Measurements from ENCODE around the gene SNX1. TPM values are rescaled to one million over a fixed set of nuclear protein-coding genes. Genes with fewer than 3 reads are reported as not detected.

The SNX1 gene
- total and polyA plus RNA-seq, 10 of the 15 experiments (the other 5 are each of a cell fraction or from before 2014, with no cell fraction given) = 17.8 to 115 (median 96.3) TPM

DNA sequence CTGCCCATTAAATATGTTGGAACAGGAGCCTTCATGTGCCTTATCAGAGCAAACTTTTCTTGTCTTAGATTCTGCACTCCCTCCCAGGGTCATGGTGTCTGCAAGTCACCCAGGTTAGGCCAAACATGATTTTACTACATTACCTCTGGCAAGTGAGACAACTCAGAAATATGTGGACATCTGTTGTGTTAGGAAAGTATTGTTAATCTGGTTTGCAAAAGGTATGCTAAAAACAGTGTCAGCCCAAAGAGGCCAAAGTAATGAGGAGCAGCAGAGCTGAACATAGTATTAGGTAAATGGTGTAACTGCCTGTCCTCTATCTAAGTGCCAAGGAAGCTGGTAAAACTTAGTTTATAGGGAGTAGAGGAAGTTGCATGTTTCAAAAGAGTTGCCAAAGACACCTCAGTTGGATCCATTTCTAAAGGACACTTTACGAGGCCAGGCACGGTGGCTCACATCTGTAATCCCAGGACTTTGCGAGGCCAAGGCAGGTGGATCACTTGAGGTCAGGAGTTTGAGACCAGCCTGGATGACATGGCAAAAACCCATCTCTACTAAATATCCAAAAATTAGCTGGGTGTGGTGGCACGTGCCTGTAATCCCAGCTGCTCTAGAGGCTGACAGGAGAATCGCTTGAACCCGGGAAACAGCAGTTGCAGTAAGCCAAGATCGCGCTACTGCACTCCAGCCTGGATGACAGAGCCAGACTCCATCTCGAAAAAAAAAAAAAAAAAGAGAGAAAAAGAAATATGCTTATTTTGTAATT, 89.5 kb downstream of the SNX1 start:
- FAIRE-seq (no peak), ATAC-seq (no peak), DNase-seq (ENCODE audit: low read depth, low spot score) (no peak)
- Histone ChIP-seq H3K4me1 (ENCODE audit: control insufficient read depth, insufficient read depth, low read length) (peaks cover 4% of the 10 kb centered on the region; the same call in 1 of the 2 replicates), H3K4me3 (no peak overlapping the region), H3K4me2 (ENCODE audit: control insufficient read depth, insufficient read depth) (no peak overlapping the region), H3K27ac (ENCODE audit: control insufficient read depth, insufficient read depth) (no peak overlapping the region), H3K27me3 (replicated peaks in 1 of 2; ENCODE audit: control insufficient read depth in 2 of 2, insufficient read depth in 2 of 2, low read length in 1 of 2) (no peaks in the 10 kb centered on the region), H3K9me3 (replicated peaks; ENCODE audit: control insufficient read depth, insufficient read depth, low read length) (no peaks in the 10 kb centered on the region), H2AFZ (ENCODE audit: control insufficient read depth, low read depth, low read length) (no peak overlapping the region), H3K79me2 (ENCODE audit: control insufficient read depth, insufficient read depth, low read length) (no peaks in the 10 kb centered on the region), H4K20me1 (ENCODE audit: control insufficient read depth, insufficient read depth) (no peaks in the 10 kb centered on the region), H3K36me3 (ENCODE audit: control insufficient read depth in 2 of 2, insufficient read depth in 2 of 2, low read length in 1 of 2) (peaks cover 1 to 5% of the 10 kb centered on the region in 2 experiments; a peak in 3 of 4 replicates), H3K9ac (ENCODE audit: control insufficient read depth, insufficient read depth, low read length) (no peak overlapping the region)
- ChIA-PET POLR2A (interaction anchor here (0.5 to 1.1 kb wide), 4 partner anchors 17 to 229 kb away, joined by 4 to 8 read pairs (median 4); no protein-coding TSS in a partner anchor), SMC1A (ENCODE audit: uncharacterized antibody, unreplicated experiment) (interaction anchor here (0.6 to 1.8 kb wide), 4 partner anchors 8 to 83 kb away, joined by 3 to 5 read pairs (median 4); no protein-coding TSS in a partner anchor), CTCF (no interaction called here), RAD21 (ENCODE audit: unreplicated experiment) (interaction anchor here (0.7 kb wide), 1 partner anchor 182 kb away, joined by 4 read pairs; no protein-coding TSS in a partner anchor)
- in situ Hi-C loops (cut with MboI) (no loop called here), intact Hi-C loops (cut with micrococcal nuclease; ENCODE audit: unreplicated experiment) (no loop called here)
- over 99% methylated on average over 8 of the region's 9 CpGs for WGBS (ENCODE audit: insufficient coverage, insufficient replicate concordance, low lambda C conversion rate, missing lambda C conversion rate)
- BruUV-seq (replicated peaks) = no TSS peak
- TF ChIP-seq RCOR1 (conservative IDR thresholded peaks at IDR 0.05; ENCODE audit: low read depth, low read length) = no peak
- no peak for TF ChIP-seq ESRRA (IDR thresholded peaks at IDR 0.05; ENCODE audit: low read length)
- no peak for TF ChIP-seq MEF2A (IDR thresholded peaks at IDR 0.05; ENCODE audit: insufficient read depth, low read depth, low read length)

DNA sequence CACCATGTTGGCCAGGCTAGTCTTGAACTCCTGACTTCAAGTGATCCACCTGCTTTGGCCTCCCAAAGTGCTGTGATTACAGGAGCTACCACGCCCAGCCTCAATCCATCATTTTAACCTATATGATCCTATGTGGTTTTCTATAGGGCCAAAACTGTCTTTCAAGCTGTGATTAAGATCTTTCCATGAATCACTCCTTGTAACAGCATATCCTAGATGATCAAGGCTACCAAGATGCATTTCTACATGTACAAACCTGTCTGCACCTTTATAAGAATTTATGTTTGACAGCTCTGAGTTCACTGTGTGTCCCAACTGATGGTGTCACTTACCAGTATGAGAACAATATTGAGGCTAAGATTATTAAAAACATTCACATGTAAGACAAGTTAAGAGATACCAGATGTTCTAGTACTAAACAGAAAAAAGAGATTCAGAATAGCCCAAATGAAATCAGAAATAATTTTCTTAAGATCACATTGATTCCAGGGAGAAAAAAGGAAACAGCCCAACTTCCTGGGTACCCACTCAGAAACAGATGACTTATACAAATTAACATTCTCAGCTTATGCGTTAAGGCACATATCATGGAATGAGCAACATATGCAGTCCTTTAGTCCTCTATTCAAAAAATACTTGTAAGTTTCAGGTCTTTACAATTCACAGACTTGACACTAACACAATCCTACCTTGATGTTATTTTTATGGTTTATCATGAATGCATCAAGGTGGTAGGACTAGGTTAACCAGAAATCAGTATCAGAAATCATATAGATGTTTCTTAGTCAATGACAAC, 91.8 kb downstream of the SNX1 start:
- H3K27me3 ChIP-seq (replicated peaks in 1 of 2; ENCODE audit: control insufficient read depth in 2 of 2, insufficient read depth in 2 of 2, low read length in 1 of 2) = no peaks in the 10 kb centered on the region
- no peak overlapping the region for H3K4me3 ChIP-seq
- no peak overlapping the region for H3K9ac ChIP-seq (ENCODE audit: control insufficient read depth, insufficient read depth, low read length)
- in situ Hi-C loops (cut with MboI) = no loop called here
- 95% methylated on average over 2 of the region's 2 CpGs for WGBS (ENCODE audit: insufficient coverage, insufficient replicate concordance, low lambda C conversion rate, missing lambda C conversion rate)
- DNase-seq (ENCODE audit: low read depth, low spot score) = no peak
- no peak overlapping the region for H3K27ac ChIP-seq (ENCODE audit: control insufficient read depth, insufficient read depth)
- H3K4me2 ChIP-seq (ENCODE audit: control insufficient read depth, insufficient read depth) = no peak overlapping the region
- BruUV-seq (replicated peaks) = no TSS peak
- ChIA-PET RAD21 (ENCODE audit: unreplicated experiment) (no interaction called here), POLR2A (no interaction called here), SMC1A (ENCODE audit: uncharacterized antibody, unreplicated experiment) (interaction anchor here (1.0 to 1.5 kb wide), 2 partner anchors 9 to 14 kb away, joined by 3 to 5 read pairs; no protein-coding TSS in a partner anchor), CTCF (interaction anchor here (0.6 to 1.4 kb wide), 3 partner anchors 24 to 583 kb away, joined by 3 to 4 read pairs (median 3); partner anchors contain the start of gene PPIB)
- H2AFZ ChIP-seq (ENCODE audit: control insufficient read depth, low read depth, low read length) = no peak overlapping the region
- no peak for FAIRE-seq
- H4K20me1 ChIP-seq (ENCODE audit: control insufficient read depth, insufficient read depth) = no peaks in the 10 kb centered on the region
- H3K9me3 ChIP-seq (replicated peaks; ENCODE audit: control insufficient read depth, insufficient read depth, low read length) = no peaks in the 10 kb centered on the region
- H3K36me3 ChIP-seq (ENCODE audit: control insufficient read depth in 2 of 2, insufficient read depth in 2 of 2, low read length in 1 of 2) = peaks cover 1 to 5% of the 10 kb centered on the region in 2 experiments
- no peak for ATAC-seq
- H3K79me2 ChIP-seq (ENCODE audit: control insufficient read depth, insufficient read depth, low read length) = no peaks in the 10 kb centered on the region
- intact Hi-C loops (cut with micrococcal nuclease; ENCODE audit: unreplicated experiment) = no loop called here
- no peaks in the 10 kb centered on the region for H3K4me1 ChIP-seq (ENCODE audit: control insufficient read depth, insufficient read depth, low read length)
- TF ChIP-seq SPI1 (IDR thresholded peaks at IDR 0.05; ENCODE audit: borderline replicate concordance, insufficient read depth, low read depth, low read length) = no peak
- TF ChIP-seq ZBTB11 (CRISPR knock-in tag; IDR thresholded peaks at IDR 0.05) = no peak
- no peak for TF ChIP-seq YY1 (IDR thresholded peaks at IDR 0.05; ENCODE audit: low read depth, low read length)
- TF ChIP-seq STAT3 (IDR thresholded peaks at IDR 0.05; ENCODE audit: low read depth, low read length) = no peak
- TF ChIP-seq, protein P1, sequence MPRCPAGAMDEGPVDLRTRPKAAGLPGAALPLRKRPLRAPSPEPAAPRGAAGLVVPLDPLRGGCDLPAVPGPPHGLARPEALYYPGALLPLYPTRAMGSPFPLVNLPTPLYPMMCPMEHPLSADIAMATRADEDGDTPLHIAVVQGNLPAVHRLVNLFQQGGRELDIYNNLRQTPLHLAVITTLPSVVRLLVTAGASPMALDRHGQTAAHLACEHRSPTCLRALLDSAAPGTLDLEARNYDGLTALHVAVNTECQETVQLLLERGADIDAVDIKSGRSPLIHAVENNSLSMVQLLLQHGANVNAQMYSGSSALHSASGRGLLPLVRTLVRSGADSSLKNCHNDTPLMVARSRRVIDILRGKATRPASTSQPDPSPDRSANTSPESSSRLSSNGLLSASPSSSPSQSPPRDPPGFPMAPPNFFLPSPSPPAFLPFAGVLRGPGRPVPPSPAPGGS (IDR thresholded peaks at IDR 0.05; ENCODE audit: borderline replicate concordance, insufficient read depth, low read depth, low read length, poor library complexity, severe bottlenecking) = no peak
- TF ChIP-seq ZNF622 (IDR thresholded peaks at IDR 0.05) = no peak

Data from GM12878 (cell line).